ENCODE results near the gene SIAH1. TPM values are rescaled to one million over a fixed set of nuclear protein-coding genes. Genes with fewer than 3 reads are reported as not detected.

The SIAH1 gene
- total RNA-seq, 1 experiment from 2014 or later: 33.2 TPM

- Histone ChIP-seq H3K4me2 (ENCODE audit: insufficient read depth, insufficient read length, low read length) (no peak overlapping the region), H2BK15ac (ENCODE audit: low read depth, low read length) (no peak overlapping the region), H3K14ac (ENCODE audit: insufficient read depth, low read length) (no peak overlapping the region), H3K56ac (ENCODE audit: insufficient read length, low read depth, low read length) (no peak overlapping the region), H4K91ac (ENCODE audit: insufficient read length, low read depth, low read length) (no peak overlapping the region), H3K79me1 (ENCODE audit: insufficient read depth, low read depth, low read length, poor library complexity, severe bottlenecking) (no peaks in the 10 kb centered on the region), H3K4me1 (ENCODE audit: insufficient read depth, low read length) (no peaks in the 10 kb centered on the region), H3K27ac (ENCODE audit: insufficient read length, low read depth, low read length) (no peak overlapping the region), H2BK120ac (ENCODE audit: low read depth, low read length, poor library complexity, severe bottlenecking) (no peak overlapping the region), H3K79me2 (ENCODE audit: insufficient read depth, low read length) (no peaks in the 10 kb centered on the region), H3K4ac (ENCODE audit: low read depth, low read length) (no peak overlapping the region), H3K23me2 (ENCODE audit: insufficient read length, low read depth, low read length, poor library complexity, severe bottlenecking) (no peaks in the 10 kb centered on the region), H3K18ac (ENCODE audit: insufficient read length, low read depth, low read length) (no peak overlapping the region), H2BK20ac (ENCODE audit: low read depth, low read length, poor library complexity, severe bottlenecking) (no peak overlapping the region), H3K23ac (ENCODE audit: insufficient read length, low read depth, low read length) (no peak overlapping the region), H2BK5ac (ENCODE audit: insufficient read length, low read length) (no peak overlapping the region), H3K27me3 (ENCODE audit: insufficient read depth, low read length) (no peaks in the 10 kb centered on the region), H4K8ac (replicated peaks; ENCODE audit: insufficient read length, low read depth, low read length) (no peak overlapping the region), H3K9ac (ENCODE audit: extremely low read depth, insufficient read length, low read length) (no peak overlapping the region), H4K5ac (ENCODE audit: insufficient read length, low read depth, low read length) (no peak overlapping the region), H3K9me3 (ENCODE audit: control insufficient read depth, low read depth, low read length) (no peaks in the 10 kb centered on the region), H4K20me1 (ENCODE audit: control insufficient read depth, insufficient read depth, insufficient read length) (no peaks in the 10 kb centered on the region), H2AK5ac (ENCODE audit: insufficient read length, low read length) (no peak overlapping the region), H2BK12ac (ENCODE audit: insufficient read length, low read depth, low read length) (no peak overlapping the region), H2AFZ (ENCODE audit: low read length) (no peak overlapping the region), H3T11ph (ENCODE audit: low read length) (no peak overlapping the region)
- H3K27ac Mint-ChIP-seq: peak overlapping the region in 2 of 3 experiments; percentile 57 to 58; a peak in 1 of 7 replicates
- DNase-seq: no peak
- H3K4me1 Mint-ChIP-seq: peaks cover 8% of the 10 kb centered on the region in 2 experiments
- H3K9me3 Mint-ChIP-seq: no peaks in the 10 kb centered on the region
- WGBS (ENCODE audit: extremely low coverage, insufficient read length, low lambda C conversion rate): no CpG with 5 or more reads among the region's 12 CpGs
- H3K27me3 Mint-ChIP-seq (ENCODE audit: low read depth): no peaks in the 10 kb centered on the region; the same call in none of the 2 replicates
- H3K4me3 Mint-ChIP-seq: no peak overlapping the region
- H3K36me3 Mint-ChIP-seq (ENCODE audit: insufficient read depth in 1 of 3, low read depth in 3 of 3): no peaks in the 10 kb centered on the region
- TF ChIP-seq CTCF (conservative IDR thresholded peaks at IDR 0.05): no peak
These were observed 24.8 kb upstream of the SIAH1 start for GRCh38 chr16:48409839-48410632.
